Activated CD4-positive, alpha-beta T cell treated with anti-CD3 and anti-CD28 coated beads, Interleukin-2, Interleukin-6, amounts not matched to agents 100 ng/mL and 50 ng/mL, durations not matched to agents 16 hours and 8 hours (primary cell): ENCODE measurements around the gene CEP104.

Experiments
- DNase-seq: peaks from one replicate; pipeline ENCODE4 v3.0.0-alpha.2; 2020

Gene CEP104

GRCh38 chr1:3893190-3893589 lies 36.2 kb upstream of the CEP104 start:
- DNase-seq, result no peak

GRCh38 chr1:3892748-3893147 lies 35.7 kb upstream of the CEP104 start:
- DNase-seq, result no peak

- DNase-seq, result no peak
Observed at GRCh38 chr1:3891329-3891865, 34.4 kb upstream of the CEP104 start.

GRCh38 chr1:3890389-3891328 lies 33.6 kb upstream of the CEP104 start:
- peak; percentile 65 for DNase-seq

- no peak for DNase-seq
Observed at GRCh38 chr1:3889936-3890335, 32.9 kb upstream of the CEP104 start.

- DNase-seq, result no peak
Observed at GRCh38 chr1:3888301-3888700, 31.3 kb upstream of the CEP104 start.

- no peak for DNase-seq
Observed at GRCh38 chr1:3886691-3887090, 29.7 kb upstream of the CEP104 start.

- no peak for DNase-seq
Observed at GRCh38 chr1:3886106-3886670, 29.2 kb upstream of the CEP104 start.

- no peak for DNase-seq
Observed at GRCh38 chr1:3885611-3886010, 28.6 kb upstream of the CEP104 start.

- no peak for DNase-seq
Observed at GRCh38 chr1:3884966-3885365, 28.0 kb upstream of the CEP104 start.

GRCh38 chr1:3883194-3883925 lies 26.3 kb upstream of the CEP104 start:
- DNase-seq, result no peak

- no peak for DNase-seq
Observed at GRCh38 chr1:3881193-3881480, 24.1 kb upstream of the CEP104 start.

GRCh38 chr1:3880429-3881192 lies 23.6 kb upstream of the CEP104 start:
- DNase-seq, result no peak

- DNase-seq, result no peak
Observed at GRCh38 chr1:3879787-3880428, 22.9 kb upstream of the CEP104 start.

GRCh38 chr1:3879099-3879498 lies 22.1 kb upstream of the CEP104 start:
- no peak for DNase-seq

- no peak for DNase-seq
Observed at GRCh38 chr1:3876716-3877115, 19.7 kb upstream of the CEP104 start.

- DNase-seq, result no peak
Observed at GRCh38 chr1:3874736-3875135, 17.7 kb upstream of the CEP104 start.

- no peak for DNase-seq
Observed at GRCh38 chr1:3872546-3872945, 15.5 kb upstream of the CEP104 start.

GRCh38 chr1:3871451-3871805 lies 14.4 kb upstream of the CEP104 start:
- no peak for DNase-seq

GRCh38 chr1:3869751-3870301 lies 12.8 kb upstream of the CEP104 start:
- no peak for DNase-seq

GRCh38 chr1:3868464-3869006 lies 11.5 kb upstream of the CEP104 start:
- DNase-seq, result no peak

GRCh38 chr1:3865606-3866160 lies 8.7 kb upstream of the CEP104 start:
- DNase-seq, result no peak
